Measurements from ENCODE around the gene ZNF543. TPM values are rescaled to one million over a fixed set of nuclear protein-coding genes. Genes with fewer than 3 reads are reported as not detected.
"Not testable (repeated sequence)": the region's sequence is repeated elsewhere in the genome, so short reads cannot be mapped to it uniquely, and the experiment has no call there.

The ZNF543 gene
- total RNA-seq, 4 donors from 2014 or later, result 5.9 to 31.2 (median 10.2) TPM

- H3K4me1 ChIP-seq, result no peaks in the 10 kb centered on the region
- H3K9me3 ChIP-seq, result peaks cover 0 to 42% of the 10 kb centered on the region in 2 donors
- TF ChIP-seq, protein P1, sequence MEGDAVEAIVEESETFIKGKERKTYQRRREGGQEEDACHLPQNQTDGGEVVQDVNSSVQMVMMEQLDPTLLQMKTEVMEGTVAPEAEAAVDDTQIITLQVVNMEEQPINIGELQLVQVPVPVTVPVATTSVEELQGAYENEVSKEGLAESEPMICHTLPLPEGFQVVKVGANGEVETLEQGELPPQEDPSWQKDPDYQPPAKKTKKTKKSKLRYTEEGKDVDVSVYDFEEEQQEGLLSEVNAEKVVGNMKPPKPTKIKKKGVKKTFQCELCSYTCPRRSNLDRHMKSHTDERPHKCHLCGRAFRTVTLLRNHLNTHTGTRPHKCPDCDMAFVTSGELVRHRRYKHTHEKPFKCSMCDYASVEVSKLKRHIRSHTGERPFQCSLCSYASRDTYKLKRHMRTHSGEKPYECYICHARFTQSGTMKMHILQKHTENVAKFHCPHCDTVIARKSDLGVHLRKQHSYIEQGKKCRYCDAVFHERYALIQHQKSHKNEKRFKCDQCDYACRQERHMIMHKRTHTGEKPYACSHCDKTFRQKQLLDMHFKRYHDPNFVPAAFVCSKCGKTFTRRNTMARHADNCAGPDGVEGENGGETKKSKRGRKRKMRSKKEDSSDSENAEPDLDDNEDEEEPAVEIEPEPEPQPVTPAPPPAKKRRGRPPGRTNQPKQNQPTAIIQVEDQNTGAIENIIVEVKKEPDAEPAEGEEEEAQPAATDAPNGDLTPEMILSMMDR (IDR thresholded peaks at IDR 0.05), result no peak
- TF ChIP-seq POLR2A (IDR thresholded peaks at IDR 0.05), result no peak
- no peak for DNase-seq
- H3K36me3 ChIP-seq, result no peaks in the 10 kb centered on the region
- intact Hi-C loops (cut with DNase I; ENCODE audit: low total_unique reads), result no loop called here
- no peaks in the 10 kb centered on the region for H3K27me3 ChIP-seq
- H3K4me3 ChIP-seq, result no peak overlapping the region
- peak overlapping the region; percentile 81 to 97 for H3K27ac ChIP-seq
Observed at GRCh38 chr19:57362419-57362818, 42.1 kb downstream of the ZNF543 start.

DNA sequence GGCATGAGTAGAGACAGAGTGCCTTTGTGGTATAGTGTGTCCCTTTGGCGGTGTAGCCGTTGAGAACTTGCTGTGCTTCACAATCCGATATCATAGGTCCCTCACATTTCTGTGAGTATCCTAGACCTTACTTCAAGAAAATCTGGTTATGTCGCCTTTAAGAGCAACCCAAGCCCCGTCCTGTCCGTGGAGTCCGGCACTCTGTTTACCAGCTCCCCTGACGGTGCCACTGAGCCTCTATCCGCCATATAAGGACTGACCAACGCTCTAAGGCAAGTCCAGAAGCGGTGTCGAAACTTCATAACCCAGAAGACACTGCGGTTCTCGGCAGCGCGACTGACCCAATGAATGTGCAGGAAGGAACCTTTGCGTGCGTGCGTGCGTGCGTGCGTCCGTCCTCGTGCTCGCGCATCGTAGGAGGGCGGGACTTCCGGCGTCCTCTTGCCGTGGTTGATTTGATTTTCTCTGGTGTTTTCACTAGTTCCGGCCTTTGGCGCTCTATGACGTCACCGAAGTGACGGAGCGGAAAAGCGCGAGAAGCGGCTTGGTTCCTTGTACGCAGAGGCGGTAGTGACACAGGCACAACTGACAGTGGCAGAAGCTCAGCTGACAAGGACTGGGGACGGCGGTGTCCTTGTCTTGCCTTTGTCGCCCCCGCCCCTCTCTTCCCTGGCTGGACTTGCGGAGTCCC is 42.9 kb downstream of the ZNF543 start, which contains the start of the genes TRAPPC2B and ZNF547:
TSS of gene TRAPPC2B (plus strand) at position 555 of the 691 bp plus-strand sequence. CDS start 1,283 bp downstream, outside the sequence.
TSS of gene ZNF547 (plus strand) at position 555 of the 691 bp plus-strand sequence. CDS start 5,005 bp downstream, outside the sequence.
- Histone ChIP-seq H3K4me3 (peak within 1 kb of the TSS; percentile 59 to 78), H3K4me1 (no peaks in the 10 kb centered on the region), H3K27ac (peak within 1 kb of the TSS; percentile 81 to 97), H3K36me3 (no peaks in the 10 kb centered on the region), H3K9me3 (peaks cover 0 to 35% of the 10 kb centered on the region in 2 donors), H3K27me3 (no peaks in the 10 kb centered on the region)
- peak; percentile 97 to 99 for DNase-seq
- intact Hi-C loops (cut with DNase I; ENCODE audit: low total_unique reads), result no loop called here
- TF ChIP-seq POLR2A (IDR thresholded peaks at IDR 0.05), result peak in 1 of 2 donors; percentile 52
- TF ChIP-seq, protein P1 (IDR thresholded peaks at IDR 0.05), result peak in 1 of 4 experiments; percentile 16

DNA sequence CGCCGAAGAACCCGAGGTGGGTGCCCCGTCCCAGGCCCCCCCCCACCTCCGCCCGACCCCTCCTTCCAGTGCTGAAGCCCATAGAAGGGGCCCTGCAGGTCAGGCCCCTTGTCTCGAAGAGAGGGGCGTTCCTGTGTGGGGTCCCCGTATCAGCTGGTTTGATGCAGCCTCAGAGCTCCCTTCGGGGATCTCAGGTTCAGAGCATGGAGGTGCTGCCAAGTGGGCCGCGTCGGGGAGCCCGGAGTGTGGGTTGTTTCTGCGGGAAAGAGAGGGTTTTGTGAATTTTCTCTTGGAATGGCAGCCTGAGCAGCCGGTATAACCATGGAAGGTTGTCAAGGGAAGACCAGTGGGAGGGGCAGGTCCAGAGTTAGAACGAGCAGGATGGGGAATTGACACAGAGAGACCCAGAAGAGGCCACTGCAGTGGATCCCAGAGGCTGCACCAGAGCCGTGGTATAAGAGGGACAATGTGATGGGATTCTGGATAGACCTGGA is 43.5 kb downstream of the ZNF543 start:
- H3K9me3 ChIP-seq, result peaks cover 0 to 29% of the 10 kb centered on the region in 2 donors

GRCh38 chr19:57366776-57367175 is 46.5 kb downstream of the ZNF543 start:
- Histone ChIP-seq H3K9me3 (peaks cover 0 to 13% of the 10 kb centered on the region in 2 donors), H3K27ac (no peak overlapping the region), H3K4me1 (no peaks in the 10 kb centered on the region), H3K36me3 (no peaks in the 10 kb centered on the region), H3K27me3 (no peaks in the 10 kb centered on the region), H3K4me3 (no peak overlapping the region)
- DNase-seq, result no peak
- TF ChIP-seq, protein P1 (IDR thresholded peaks at IDR 0.05), result no peak
- TF ChIP-seq POLR2A (IDR thresholded peaks at IDR 0.05), result no peak
- intact Hi-C loops (cut with DNase I; ENCODE audit: low total_unique reads), result no loop called here

More for the DNA sequence above, 43.5 kb downstream of the ZNF543 start:
- Histone ChIP-seq H3K36me3 (no peaks in the 10 kb centered on the region), H3K27me3 (no peaks in the 10 kb centered on the region), H3K4me3 (peak overlapping the region; percentile 59 to 78), H3K27ac (peak overlapping the region; percentile 81 to 97), H3K4me1 (no peaks in the 10 kb centered on the region)
- no peak for TF ChIP-seq POLR2A (IDR thresholded peaks at IDR 0.05)
- TF ChIP-seq, protein P1 (IDR thresholded peaks at IDR 0.05), result no peak
- DNase-seq, result no peak
- intact Hi-C loops (cut with DNase I; ENCODE audit: low total_unique reads), result no loop called here

GRCh38 chr19:57374179-57374578 is 53.9 kb downstream of the ZNF543 start:
- TF ChIP-seq, protein P1 (IDR thresholded peaks at IDR 0.05), result no peak
- TF ChIP-seq POLR2A (IDR thresholded peaks at IDR 0.05), result no peak
- DNase-seq, result no peak
- intact Hi-C loops (cut with DNase I; ENCODE audit: low total_unique reads), result no loop called here
- H3K9me3 ChIP-seq, result peaks cover 0 to 4% of the 10 kb centered on the region in 2 donors
- no peak overlapping the region for H3K27ac ChIP-seq
- H3K4me1 ChIP-seq, result no peaks in the 10 kb centered on the region
- no peak overlapping the region for H3K4me3 ChIP-seq
- no peaks in the 10 kb centered on the region for H3K27me3 ChIP-seq
- no peaks in the 10 kb centered on the region for H3K36me3 ChIP-seq

- H3K4me1 ChIP-seq; H3K27me3 ChIP-seq; DNase-seq; H3K9me3 ChIP-seq; intact Hi-C loops (cut with DNase I; ENCODE audit: low total_unique reads); H3K36me3 ChIP-seq; H3K27ac ChIP-seq; H3K4me3 ChIP-seq: not testable (repeated sequence)
Observed at GRCh38 chr19:57374647-57375046, 54.4 kb downstream of the ZNF543 start.
